Loucy (cell line): ENCODE measurements around the gene D2HGDH.
A peak's percentile ranks its signal among the peaks of the same experiment; 100 is the strongest.

Experiments
- H2AFZ ChIP-seq: fragments of 200-600 bp; sonication (generic); 2 replicates; pipeline ENCODE4 v1.6.0; 2016; ENCODE audit warnings: antibody characterized with exemption, mild to moderate bottlenecking, low read length, moderate library complexity
- H3F3A ChIP-seq: fragments of 200-600 bp; 2 replicates; pipeline ENCODE4 v1.6.0; 2016; ENCODE audit warnings: antibody characterized with exemption, low read depth, mild to moderate bottlenecking
- H3K27me3 ChIP-seq: fragments of 200-600 bp; sonication (generic); 2 replicates; pipeline ENCODE4 v1.6.1; 2014; ENCODE audit warnings: low read length, mild to moderate bottlenecking; ENCODE audit not compliant: insufficient read depth, poor library complexity, severe bottlenecking
- H3K36me3 ChIP-seq: fragments of 200-600 bp; sonication (generic); 2 replicates; pipeline ENCODE4 v1.6.1; 2016; ENCODE audit warnings: low read length; ENCODE audit not compliant: insufficient read depth
- H3K4me1 ChIP-seq: fragments of 200-600 bp; sonication (generic); 2 replicates; pipeline ENCODE4 v1.5.1; 2014; ENCODE audit warnings: low read length, mild to moderate bottlenecking; ENCODE audit not compliant: insufficient read depth, poor library complexity, severe bottlenecking
- H3K4me2 ChIP-seq: fragments of 200-600 bp; sonication (generic); 2 replicates; pipeline ENCODE4 v1.6.0; 2014; ENCODE audit warnings: antibody characterized with exemption, low read length, low read depth, mild to moderate bottlenecking; ENCODE audit not compliant: poor library complexity, severe bottlenecking
- H3K4me3 ChIP-seq: fragments of 200-600 bp; sonication (generic); 2 replicates; pipeline ENCODE4 v1.5.1; 2014; ENCODE audit warnings: low read length, mild to moderate bottlenecking, mixed read lengths; ENCODE audit not compliant: poor library complexity, severe bottlenecking
- H3K79me2 ChIP-seq: fragments of 200-600 bp; sonication (generic); 2 replicates; pipeline ENCODE4 v1.6.1; 2014; ENCODE audit warnings: low read length; ENCODE audit not compliant: insufficient read depth
- H3K9ac ChIP-seq: fragments of 200-600 bp; sonication (generic); 2 replicates; pipeline ENCODE4 v1.6.0; 2014; ENCODE audit warnings: mild to moderate bottlenecking, low read depth, low read length, moderate library complexity; ENCODE audit not compliant: poor library complexity, severe bottlenecking
- H3K9me2 ChIP-seq: fragments of 200-600 bp; sonication (generic); replicated peaks from 2 replicates; pipeline ENCODE4 v1.6.1; 2016; ENCODE audit warnings: low read depth, low read length, mixed read lengths
- H3K9me3 ChIP-seq: fragments of 200-600 bp; sonication (generic); 2 replicates; pipeline ENCODE4 v1.6.1; 2014; ENCODE audit warnings: mild to moderate bottlenecking, antibody characterized with exemption, low read length, low read depth; ENCODE audit not compliant: insufficient read depth
- H4K20me1 ChIP-seq: fragments of 200-600 bp; sonication (generic); 2 replicates; pipeline ENCODE4 v1.6.0; 2014; ENCODE audit warnings: antibody characterized with exemption, low read length, mild to moderate bottlenecking; ENCODE audit not compliant: insufficient read depth, poor library complexity, severe bottlenecking
- EZH2phosphoT487 ChIP-seq: fragments of 200-600 bp; IDR thresholded peaks from 2 replicates; pipeline ENCODE4 v1.6.1; 2018; ENCODE audit warnings: antibody characterized with exemption, mild to moderate bottlenecking, moderate library complexity, borderline replicate concordance
- TF ChIP-seq, protein P1 (sequence below): fragments of 200-600 bp; sonication (generic); conservative IDR thresholded peaks from 2 replicates; pipeline ENCODE4 v1.5.1; 2014; ENCODE audit warnings: mild to moderate bottlenecking, antibody characterized with exemption, low read length

The D2HGDH gene

GRCh38 chr2:241689306-241689705 lies 45.1 kb upstream of the D2HGDH start:
- Histone ChIP-seq H3K4me3 (peak overlapping the region; percentile 3), H3K9me2 (no peaks in the 10 kb centered on the region), H2AFZ (no peak overlapping the region), H3K4me2 (peak overlapping the region; percentile 97), H3K9me3 (no peaks in the 10 kb centered on the region), H3K9ac (peak overlapping the region; percentile 34), H3K79me2 (peaks cover 57% of the 10 kb centered on the region), H3F3A (no peaks in the 10 kb centered on the region), H3K4me1 (peaks cover 19% of the 10 kb centered on the region), H3K36me3 (peaks cover 1% of the 10 kb centered on the region; the same call in 1 of the 2 replicates), H3K27me3 (no peaks in the 10 kb centered on the region), H4K20me1 (peaks cover 6% of the 10 kb centered on the region)
- TF ChIP-seq EZH2phosphoT487: no peak
- TF ChIP-seq, protein P1, sequence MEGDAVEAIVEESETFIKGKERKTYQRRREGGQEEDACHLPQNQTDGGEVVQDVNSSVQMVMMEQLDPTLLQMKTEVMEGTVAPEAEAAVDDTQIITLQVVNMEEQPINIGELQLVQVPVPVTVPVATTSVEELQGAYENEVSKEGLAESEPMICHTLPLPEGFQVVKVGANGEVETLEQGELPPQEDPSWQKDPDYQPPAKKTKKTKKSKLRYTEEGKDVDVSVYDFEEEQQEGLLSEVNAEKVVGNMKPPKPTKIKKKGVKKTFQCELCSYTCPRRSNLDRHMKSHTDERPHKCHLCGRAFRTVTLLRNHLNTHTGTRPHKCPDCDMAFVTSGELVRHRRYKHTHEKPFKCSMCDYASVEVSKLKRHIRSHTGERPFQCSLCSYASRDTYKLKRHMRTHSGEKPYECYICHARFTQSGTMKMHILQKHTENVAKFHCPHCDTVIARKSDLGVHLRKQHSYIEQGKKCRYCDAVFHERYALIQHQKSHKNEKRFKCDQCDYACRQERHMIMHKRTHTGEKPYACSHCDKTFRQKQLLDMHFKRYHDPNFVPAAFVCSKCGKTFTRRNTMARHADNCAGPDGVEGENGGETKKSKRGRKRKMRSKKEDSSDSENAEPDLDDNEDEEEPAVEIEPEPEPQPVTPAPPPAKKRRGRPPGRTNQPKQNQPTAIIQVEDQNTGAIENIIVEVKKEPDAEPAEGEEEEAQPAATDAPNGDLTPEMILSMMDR: no peak

DNA sequence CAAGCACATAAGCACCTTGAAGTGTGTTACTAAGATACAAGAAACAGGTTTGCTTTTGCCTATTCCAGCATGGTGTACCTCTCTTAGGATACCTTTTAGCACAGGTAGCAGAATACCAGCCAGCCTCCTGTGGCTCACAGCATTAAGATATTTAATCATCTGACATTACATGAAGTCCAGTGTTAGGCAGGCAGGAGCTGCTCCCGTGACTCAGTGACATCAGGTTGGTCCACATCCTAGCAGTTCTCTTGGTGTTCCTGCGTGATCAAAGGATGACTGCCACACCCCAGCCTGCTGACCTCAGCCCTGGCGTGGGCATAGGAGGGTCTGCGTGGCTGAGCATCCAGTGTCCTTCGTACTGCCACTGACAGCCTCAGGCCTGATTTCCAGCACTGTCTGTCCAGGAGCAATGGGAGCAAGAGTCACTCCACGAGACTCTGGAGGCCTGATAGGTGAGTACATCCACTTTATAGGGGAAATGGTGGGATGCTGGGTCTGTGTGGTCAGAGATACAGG lies 44.2 kb upstream of the D2HGDH start:
- peak overlapping the region; percentile 36 for H3K9ac ChIP-seq
- peaks cover 6% of the 10 kb centered on the region for H4K20me1 ChIP-seq
- no peaks in the 10 kb centered on the region for H3K36me3 ChIP-seq
- H3K27me3 ChIP-seq: no peaks in the 10 kb centered on the region
- TF ChIP-seq, protein P1: no peak
- H3K9me2 ChIP-seq: no peaks in the 10 kb centered on the region
- H3K4me2 ChIP-seq: peak overlapping the region; percentile 97
- H3F3A ChIP-seq: no peaks in the 10 kb centered on the region
- H3K4me3 ChIP-seq: no peak overlapping the region
- peaks cover 49% of the 10 kb centered on the region for H3K79me2 ChIP-seq
- no peak overlapping the region for H2AFZ ChIP-seq
- no peaks in the 10 kb centered on the region for H3K9me3 ChIP-seq
- peaks cover 19% of the 10 kb centered on the region for H3K4me1 ChIP-seq

DNA sequence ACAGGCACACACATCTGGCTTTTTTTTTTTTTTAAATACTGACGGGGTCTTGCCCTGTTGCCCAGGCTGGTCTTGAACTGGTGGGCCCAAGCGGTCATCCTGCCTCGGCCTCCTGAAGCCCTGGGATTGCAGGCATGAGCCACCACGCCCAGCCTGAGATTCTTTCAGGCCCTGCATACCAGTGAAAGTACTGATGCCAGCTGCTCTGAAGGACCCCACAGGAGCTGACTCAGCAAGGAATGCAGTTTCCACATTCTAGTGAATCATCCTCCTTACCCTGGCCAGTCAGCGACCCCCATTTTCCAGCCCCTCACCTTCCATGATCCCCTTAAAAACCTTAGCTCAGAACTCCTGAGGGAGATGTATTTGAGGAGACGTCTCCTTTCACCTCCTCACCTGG lies 42.0 kb upstream of the D2HGDH start:
- Histone ChIP-seq H3K79me2 (peaks cover 30% of the 10 kb centered on the region), H3K9me3 (no peaks in the 10 kb centered on the region), H3K36me3 (no peaks in the 10 kb centered on the region), H4K20me1 (peaks cover 6% of the 10 kb centered on the region), H3K4me2 (no peak overlapping the region), H3K4me1 (peaks cover 14% of the 10 kb centered on the region), H3K9me2 (no peaks in the 10 kb centered on the region), H3K4me3 (no peak overlapping the region), H3F3A (no peaks in the 10 kb centered on the region), H3K9ac (no peak overlapping the region), H3K27me3 (no peaks in the 10 kb centered on the region), H2AFZ (no peak overlapping the region)
- TF ChIP-seq, protein P1: no peak
- no peak for TF ChIP-seq EZH2phosphoT487
